NCI-H1436 treated with DMSO at 0.1 percent for 48 hours (cell line): ENCODE data around the gene ZNF81.
"Not testable (repeated sequence)": the region's sequence is repeated elsewhere in the genome, so short reads cannot be mapped to it uniquely, and the experiment has no call there.

Experiments
- DNase-seq: peaks from one replicate; lab custom pipeline; 2025; lab: John Stamatoyannopoulos, UW

ZNF81 gene

DNA sequence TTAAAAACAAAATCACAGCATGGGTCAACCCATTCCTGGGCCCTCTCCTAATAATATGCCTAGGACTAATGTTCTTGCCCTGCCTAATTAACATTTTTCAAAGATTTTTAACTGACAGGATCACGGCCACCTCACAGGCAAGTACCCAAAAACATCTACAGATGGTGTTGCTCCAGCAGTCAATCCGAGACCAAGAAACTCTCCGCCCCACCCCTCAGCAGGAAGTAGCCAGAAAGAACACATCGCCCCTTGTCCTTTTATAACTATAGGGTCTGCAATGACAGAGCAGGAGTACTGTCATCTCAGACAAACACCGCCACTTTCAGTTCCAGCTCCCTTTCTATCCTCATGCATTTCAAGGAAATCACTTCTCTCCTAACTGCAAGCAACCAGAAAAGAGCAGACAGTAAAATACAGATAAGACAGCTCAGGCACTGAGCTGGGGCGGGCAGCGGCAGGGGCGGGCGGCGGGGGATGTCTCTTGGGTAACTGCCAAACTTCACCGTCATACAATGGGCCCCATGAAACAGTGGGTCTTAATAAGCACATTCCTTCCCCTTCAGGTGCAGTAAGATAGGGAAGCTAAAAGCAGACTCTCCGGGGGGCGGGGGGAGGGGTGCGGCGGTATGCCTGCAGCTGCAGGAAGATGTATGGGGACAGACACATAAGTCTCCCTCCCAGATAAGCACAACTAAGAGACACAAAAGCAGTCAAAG, 99.7 kb downstream of the ZNF81 start:
- DNase-seq, result no peak

DNA sequence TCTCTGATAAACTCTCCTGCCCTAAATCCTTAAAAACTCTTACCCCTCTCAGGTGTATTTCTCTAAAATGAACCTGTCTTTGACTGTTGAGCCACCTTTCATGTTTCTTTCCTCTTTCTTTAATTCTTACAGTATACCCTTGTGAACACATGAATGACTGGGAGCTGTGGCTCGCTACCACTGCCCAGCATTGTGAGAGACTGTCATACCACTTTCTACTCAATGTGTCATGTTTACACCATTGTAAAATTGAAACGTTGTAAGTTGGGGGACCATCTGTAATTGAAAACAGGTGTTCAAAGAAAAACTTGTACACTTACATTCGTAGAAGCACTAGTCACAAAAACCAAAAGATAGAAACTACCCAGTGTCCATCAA, 100.2 kb downstream of the ZNF81 start:
- DNase-seq, result no peak

DNA sequence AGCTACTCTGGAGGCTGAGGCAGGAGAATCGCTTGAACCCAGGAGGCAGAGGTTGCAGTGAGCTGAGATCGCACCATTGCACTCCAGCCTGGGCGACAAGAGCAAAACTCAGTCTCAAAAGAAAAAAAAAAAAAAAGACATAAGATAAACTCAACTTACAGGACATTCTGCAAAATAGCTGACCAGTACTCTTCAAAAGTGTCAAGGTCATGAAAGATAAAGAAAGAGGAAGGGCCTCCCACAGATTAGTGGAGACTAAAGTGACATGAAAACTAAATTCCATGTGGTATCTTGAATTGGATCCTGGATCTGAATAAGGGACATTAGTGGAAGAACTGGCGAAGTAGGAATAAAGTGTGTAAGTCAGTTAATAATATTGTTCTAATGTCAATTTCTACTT, 103.7 kb downstream of the ZNF81 start:
- DNase-seq, result no peak

DNA sequence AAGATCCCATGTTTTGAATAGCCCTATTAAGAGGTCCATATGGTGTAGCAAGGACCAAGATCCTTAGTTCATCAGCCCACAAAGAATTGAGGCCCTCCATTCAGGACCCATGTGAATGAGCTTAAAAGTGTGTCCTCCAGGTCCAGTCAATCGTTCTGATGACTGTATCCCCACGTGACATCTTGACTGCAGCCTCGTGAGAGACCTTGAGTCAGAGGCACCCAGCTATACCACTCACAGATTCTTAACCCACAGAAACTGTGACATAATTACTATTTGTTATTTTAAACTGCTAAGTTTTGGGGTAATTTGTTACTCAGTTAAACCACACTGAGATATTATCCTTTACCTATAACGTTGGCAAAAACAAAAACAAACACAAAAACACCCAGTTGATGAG, 104.7 kb downstream of the ZNF81 start:
- no peak for DNase-seq

DNA sequence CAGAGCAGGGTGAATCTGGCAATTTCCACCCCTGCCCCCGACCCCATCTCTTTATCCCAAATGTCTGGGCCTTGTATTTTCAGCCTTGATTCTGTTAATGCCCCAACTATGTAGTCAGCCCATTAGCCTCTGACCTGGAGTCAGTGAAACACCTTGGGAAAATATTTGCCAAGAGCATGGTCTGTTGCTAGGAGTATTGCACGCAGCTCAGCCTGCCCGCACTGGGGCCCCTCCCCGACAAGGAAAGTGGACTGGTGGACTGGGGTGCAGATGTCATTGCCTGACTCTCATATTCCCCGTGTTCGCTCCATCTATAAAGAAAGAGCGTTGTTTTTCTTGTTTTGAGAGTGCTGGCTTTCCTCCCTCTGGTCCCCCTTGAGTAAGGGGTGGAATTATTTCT, 118.6 kb downstream of the ZNF81 start:
- DNase-seq, result not testable (repeated sequence)

DNA sequence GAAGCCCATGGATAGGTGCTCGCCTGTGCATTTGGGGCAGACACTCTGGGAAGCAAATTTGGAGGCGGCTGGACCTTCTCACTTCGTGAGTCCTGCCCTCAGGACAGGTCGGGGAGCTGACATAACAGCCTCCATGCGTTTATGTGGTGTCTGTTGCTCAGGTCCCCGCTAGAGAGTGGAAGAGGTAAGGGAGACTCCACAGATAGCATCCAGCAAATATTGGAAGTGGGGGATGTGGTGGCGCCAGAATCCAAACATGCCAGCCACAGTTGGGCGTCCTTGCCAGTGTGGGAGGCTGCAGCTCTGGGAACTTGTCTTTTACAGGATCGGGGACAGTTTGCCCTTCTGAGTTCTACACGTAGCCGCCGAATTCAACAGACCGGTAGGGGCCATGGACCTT, 119.3 kb downstream of the ZNF81 start:
- DNase-seq, result no peak

DNA sequence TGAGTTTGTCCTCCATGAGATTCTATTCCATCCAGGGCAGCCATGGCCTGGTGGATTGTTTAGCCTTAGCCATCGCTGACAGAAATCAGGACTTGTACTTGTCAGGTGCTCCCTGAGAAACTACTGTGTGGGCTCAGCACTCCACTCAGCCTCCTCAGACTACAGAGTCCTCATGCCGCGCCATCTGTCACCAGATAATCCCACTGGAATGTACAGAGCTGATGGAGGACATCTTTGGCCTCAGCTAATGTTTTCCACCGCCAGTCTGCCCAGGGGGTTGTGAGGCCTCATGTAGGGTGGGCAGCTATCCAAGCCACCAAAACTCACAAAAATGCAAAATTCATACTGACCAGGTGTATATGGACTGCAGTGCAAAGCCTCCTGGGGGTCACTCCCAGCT, 121.5 kb downstream of the ZNF81 start:
- not testable (repeated sequence) for DNase-seq

DNA sequence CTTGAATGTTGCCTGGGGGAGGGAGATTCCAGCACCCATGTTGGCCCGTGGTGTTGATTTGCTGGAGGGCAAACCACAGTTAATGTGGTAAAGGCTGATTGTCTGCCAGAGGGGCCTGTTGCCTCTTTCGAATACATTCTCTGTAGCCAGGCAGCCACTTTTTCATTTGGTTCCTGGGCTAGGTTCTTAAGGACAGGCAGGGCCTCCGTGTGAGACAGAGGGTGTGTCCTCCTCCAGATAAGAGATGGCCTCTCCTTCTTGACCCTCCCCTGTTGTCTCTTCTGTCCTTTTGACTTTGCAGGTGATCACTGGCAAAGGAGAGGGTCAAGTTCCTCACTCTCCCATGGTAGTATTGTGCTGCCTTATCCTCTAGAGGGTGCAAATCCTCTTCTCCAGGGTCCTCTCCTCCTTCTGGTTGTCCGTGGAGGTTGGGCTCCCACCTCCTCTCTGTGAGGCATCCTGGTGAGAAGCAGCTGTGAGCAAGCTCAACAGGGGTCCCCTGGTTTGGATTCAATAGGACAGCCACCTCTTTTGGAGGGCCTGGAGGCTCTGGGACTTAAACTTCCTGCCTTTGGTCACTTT, 122.2 kb downstream of the ZNF81 start:
- no peak for DNase-seq

DNA sequence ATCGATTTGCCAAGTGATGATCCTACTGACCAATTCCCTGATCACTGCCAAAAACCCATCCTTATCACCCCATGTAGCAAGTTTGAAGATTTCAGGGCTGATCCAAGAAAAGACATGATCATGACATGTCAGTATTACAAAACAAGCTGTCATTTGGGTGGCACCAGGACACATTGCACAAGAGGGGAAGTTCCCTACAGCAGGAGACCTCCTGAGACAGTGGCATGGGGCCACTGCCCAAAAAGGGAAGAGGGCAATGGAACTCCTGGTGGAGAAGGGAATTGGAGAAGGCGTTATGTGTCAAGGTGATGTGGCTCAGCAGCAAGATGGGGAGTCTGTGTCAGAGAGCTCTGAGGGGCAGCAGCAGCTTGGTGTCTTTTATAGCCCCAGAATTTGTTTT, 123.7 kb downstream of the ZNF81 start:
- DNase-seq, result no peak

DNA sequence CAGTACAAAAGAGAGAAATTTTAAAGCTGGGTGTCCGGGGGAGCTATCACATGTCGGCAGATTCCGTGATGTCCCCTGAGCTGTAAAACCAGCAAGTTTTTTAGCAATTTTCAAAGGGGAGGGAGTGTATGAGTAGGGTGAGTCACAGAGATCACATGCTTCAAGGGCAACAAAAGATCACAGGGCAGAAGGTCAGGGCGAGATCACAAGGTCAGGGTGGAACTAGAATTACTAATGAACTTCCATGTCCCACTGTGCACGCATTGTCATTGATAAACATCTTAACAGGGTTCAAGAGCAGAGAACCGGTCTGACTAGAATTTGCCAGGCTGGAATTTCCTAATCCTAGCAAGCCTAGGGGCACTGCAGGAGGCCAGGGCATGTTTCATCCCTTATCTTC, 125.1 kb downstream of the ZNF81 start:
- not testable (repeated sequence) for DNase-seq

DNA sequence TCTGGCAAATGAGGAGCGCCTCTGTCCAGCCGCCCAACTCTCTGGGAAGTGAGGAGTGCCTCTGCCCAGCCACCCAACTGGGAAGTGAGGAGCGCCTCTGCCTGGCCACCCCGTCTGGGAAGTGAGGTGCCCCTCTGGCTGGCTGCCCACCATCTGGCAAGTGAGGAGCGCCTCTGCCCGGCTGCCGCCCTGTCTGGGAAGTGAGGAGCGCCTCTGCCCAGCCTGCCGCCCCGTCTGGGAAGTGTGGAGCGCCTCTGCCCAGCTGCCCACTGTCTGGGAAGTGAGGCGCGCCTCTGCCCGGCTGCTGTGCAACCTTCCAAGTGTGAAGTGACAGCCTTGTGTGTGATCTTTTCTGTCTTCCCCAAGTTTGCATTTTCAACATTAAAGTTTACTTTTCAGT, 128.8 kb downstream of the ZNF81 start:
- not testable (repeated sequence) for DNase-seq
